Measurements from ENCODE around the gene PLLP.
"Not testable (repeated sequence)": the region's sequence is repeated elsewhere in the genome, so short reads cannot be mapped to it uniquely, and the experiment has no call there.

The PLLP gene

GRCh38 chr16:57271063-57271345 is 13.5 kb downstream of the PLLP start:
- DNase-seq = no peak

GRCh38 chr16:57270221-57271062 is 14.0 kb downstream of the PLLP start:
- DNase-seq = no peak

DNA sequence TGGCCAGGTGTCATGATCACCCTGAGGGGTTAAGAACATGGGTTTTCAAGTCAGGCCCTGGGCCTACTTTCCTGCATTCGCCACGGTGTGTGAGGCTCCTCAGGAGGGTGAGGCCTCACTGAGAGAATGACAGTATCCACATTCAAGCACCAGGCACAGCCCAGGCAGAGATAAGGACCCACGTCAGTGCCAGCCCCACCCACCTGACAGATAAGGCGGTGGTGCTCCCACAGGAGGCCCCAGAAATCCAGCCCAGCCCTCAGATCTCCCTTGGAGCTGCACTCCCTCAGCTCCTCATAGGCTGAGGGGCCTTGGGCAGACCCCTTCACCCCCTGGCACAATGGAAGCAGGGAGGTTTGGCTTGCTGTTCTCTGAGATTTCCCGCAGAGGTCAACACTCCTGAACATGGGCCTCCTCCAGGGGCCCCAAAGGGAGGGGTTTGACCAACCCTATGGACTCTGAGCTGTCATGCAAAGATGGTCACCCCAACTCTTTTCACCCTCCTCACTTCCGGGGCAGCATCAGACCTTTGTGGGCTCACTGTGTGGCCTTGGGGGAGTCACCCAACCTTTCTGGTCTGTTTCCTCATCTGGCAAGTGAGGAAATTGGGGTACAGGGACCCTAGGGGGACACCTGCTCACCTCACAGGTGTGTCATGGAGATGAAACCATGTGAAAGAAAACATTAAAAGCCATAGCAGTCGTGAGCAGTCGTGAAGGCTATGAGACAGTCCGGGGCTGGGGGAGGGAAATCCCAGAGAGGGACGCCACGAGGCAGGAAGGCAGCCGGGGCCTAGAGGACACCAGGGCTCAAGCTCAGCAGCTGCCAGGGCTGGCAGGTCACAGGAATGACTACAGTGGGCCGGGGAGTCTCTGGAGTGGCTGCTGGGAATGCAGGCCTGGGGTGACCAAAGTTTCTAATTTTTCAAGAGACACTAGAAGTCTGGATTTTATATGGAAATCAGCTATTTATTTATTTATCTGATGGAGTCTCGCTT is 15.4 kb downstream of the PLLP start:
- DNase-seq = no peak

GRCh38 chr16:57267343-57267742 is 17.1 kb downstream of the PLLP start:
- not testable (repeated sequence) for DNase-seq

GRCh38 chr16:57266531-57267260 is 17.8 kb downstream of the PLLP start:
- DNase-seq = no peak

GRCh38 chr16:57265850-57266530 is 18.5 kb downstream of the PLLP start:
- DNase-seq = no peak

GRCh38 chr16:57264950-57265371 is 19.5 kb downstream of the PLLP start:
- DNase-seq = no peak

- DNase-seq = no peak
Measured at GRCh38 chr16:57264381-57264780, 20.1 kb downstream of the PLLP start.

- DNase-seq = no peak
Measured at GRCh38 chr16:57263541-57264351, 20.7 kb downstream of the PLLP start.

DNA sequence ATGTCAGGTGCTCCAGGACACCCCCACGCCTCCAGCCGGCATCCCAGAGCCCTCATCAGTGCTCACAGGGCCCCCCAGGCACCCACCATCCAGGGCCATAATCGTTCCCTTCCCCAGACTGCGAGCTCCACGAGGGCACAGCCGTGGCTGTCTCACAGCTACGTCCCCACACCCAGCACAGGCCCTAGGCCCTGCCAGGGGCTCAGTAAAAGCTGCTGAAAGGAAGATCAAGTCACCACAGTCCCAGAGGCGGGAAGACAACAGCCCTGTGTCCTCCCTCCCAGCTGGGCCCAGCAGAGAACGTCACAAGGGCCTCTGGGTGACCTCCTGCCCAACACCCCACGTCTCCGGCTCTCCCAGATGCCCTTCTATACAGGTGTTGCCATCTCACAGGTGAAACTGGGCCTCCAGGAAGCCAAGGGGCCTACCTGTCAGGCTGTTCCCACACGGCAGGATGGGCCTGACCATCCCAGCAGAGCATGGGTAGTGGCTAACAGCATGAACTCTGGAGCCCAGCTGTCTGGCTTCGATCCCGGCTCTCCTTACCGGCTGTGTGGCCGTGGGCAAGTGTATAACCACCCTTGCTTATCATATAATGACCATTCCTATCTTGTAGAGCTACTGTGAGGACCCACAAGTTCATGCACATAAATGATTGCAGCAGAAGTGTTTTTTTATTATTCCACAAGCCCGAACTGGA is 21.5 kb downstream of the PLLP start:
- DNase-seq = no peak

DNA sequence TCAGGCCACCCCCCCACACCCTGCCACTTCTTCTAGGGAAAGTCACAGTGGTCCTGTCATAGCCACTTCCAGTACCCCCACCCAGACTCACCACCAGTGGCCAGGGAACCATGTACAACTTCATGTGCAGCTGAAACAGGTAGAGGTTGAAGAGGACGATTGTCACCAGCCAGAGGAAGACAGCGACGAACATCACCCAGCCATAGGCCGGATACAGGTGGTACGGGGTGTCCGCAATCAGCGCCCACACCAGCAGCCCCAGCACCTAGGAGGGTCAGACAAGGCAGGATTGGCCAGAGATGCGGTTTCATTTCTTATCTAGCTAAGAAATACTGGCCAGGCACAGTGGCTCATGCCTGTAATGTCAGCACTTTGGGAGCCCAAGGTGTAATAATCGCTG is 22.7 kb downstream of the PLLP start:
- no peak for DNase-seq

GRCh38 chr16:57260294-57260929 is 24.1 kb downstream of the PLLP start:
- DNase-seq = peak; percentile 43

DNA sequence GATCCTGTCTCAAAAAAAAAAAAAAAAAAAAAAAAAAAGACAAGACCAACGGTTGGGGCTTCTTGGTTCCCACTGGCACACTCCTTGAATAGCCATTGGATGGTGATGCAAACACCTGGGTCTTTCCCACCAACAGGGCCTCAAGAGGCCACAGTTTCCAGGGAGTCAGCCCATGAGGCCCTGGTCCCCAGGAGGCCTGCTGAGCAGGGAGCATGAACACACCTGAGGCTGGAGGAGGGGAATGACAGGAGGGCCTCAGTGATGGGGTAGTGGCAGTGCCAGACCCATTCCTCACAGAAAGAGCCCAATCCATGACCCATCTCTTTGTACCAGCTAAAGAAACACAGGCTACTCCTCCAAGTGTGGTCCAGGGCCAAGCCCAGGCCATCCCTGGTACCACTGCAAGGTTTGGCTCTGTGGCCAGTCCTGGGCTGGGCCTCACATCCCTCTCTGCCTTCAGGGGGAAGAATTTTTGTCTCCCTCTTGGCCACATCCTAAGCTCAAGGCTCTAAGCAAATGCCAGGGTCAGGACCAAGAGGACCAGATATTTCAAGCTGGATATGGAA is 25.5 kb downstream of the PLLP start:
- no peak for DNase-seq

GRCh38 chr16:57258226-57258909 is 26.1 kb downstream of the PLLP start:
- no peak for DNase-seq

DNA sequence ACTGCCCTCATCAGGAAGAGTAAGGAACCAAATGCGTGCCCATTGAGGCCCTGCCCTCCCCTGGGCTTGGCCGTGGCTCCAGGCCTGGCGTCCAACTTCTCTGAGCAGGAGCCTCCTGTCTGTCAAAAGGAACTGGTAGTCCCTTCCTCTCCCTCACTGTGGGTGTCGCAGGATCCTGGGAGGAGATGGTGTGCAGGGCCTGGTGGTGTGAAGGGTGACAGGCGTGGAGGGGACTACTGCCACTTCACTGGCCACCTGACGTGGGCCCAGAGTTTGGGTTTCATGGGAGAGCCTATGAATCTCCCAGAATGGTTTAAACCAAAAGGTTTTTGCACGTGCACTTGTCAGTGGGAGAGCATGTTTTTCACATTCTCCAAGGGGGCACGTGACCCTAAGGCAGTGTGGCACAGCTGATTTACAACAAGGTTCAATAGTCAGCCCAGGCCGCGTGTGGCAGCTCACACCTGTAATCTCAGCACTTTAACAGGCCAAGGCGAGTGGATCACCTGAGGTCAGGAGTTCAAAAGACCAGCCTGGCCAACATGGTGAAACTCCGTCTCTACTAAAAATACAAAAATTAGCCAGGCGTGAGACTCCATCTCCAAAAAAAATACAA is 26.9 kb downstream of the PLLP start:
- no peak for DNase-seq

- no peak for DNase-seq
Measured at GRCh38 chr16:57256601-57257395, 27.7 kb downstream of the PLLP start.

DNA sequence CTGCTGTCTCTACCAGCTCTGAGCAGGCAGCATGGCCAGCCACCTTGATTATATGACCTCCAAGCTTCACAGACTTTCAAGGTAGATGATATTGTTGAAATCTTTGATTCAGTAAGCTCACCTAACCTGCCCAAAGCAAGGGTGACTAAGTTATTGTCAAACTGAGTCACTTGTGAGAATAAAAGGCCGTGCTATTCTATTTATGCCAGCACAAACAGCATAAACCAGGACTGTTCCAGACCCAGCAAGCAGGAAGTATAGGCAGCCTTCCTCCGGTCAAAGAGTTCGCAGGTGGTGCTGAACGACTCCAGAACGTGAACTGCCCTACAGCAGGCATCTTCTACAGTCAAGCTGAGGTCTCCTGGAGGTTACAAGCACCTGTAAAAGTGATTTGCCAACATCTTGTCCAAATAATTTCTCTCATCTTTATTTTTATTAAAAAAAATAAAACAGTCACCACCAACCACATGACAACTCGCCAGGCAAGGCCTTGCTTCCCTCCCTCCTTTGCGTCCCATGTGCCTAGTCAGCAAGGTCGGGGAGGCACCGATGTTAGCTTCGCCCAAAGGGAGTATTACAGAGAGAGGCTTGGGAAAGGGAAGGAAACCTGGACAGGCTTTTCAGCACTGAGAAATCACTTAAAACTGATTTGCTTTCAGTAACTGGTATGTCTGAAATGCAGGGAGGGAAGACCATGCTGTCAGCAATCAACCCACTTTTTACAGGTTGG is 28.6 kb downstream of the PLLP start:
- DNase-seq = no peak

DNA sequence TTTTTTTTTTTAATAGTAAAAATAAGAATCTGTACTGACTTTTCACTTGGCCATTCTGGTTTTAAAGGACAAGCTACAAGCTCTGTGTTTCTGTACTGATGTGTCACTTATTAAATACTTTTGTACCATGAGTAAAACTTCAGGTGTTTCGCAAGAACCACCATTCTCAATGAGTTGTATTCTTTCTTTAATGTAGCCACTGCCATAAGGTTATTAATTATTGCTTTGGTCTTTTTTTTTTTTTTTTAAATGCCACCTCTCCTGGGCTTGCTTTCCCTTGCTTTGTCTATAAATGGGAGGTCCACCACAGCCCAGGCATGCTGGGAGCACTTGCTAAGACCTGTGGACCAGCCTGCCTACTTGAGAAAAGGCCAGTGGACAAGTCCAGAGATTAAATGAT is 31.0 kb downstream of the PLLP start:
- no peak for DNase-seq
